HFFc6 (cell line): ENCODE data around the gene PES1. TPM values are rescaled to one million over a fixed set of nuclear protein-coding genes. Genes with fewer than 3 reads are reported as not detected.
A peak's percentile ranks its signal among the peaks of the same experiment; 100 is the strongest.
"Not testable (repeated sequence)": the region's sequence is repeated elsewhere in the genome, so short reads cannot be mapped to it uniquely, and the experiment has no call there.

ENCODE experiments used
- DNase-seq: peaks from one replicate; pipeline ENCODE4 v3.0.0-alpha.2; 2018
- H3K27ac Mint-ChIP-seq: 2 replicates; pipeline ENCODE4 v1.8.0; 2020; ENCODE audit warnings: mild to moderate bottlenecking, mixed read lengths
- H3K27me3 Mint-ChIP-seq: 2 replicates; pipeline ENCODE4 v1.8.0; 2021; ENCODE audit warnings: mild to moderate bottlenecking, moderate library complexity, mixed read lengths; ENCODE audit not compliant: insufficient read depth
- H3K36me3 Mint-ChIP-seq: 2 replicates; pipeline ENCODE4 v1.8.0; 2021; ENCODE audit warnings: low read depth, mixed read lengths
- H3K4me1 Mint-ChIP-seq: 2 replicates; pipeline ENCODE4 v1.8.0; 2020; ENCODE audit warnings: low read depth, mixed read lengths
- H3K4me3 Mint-ChIP-seq: 2 replicates; pipeline ENCODE4 v1.8.0; 2020; ENCODE audit warnings: mild to moderate bottlenecking, moderate library complexity, mixed read lengths
- H3K9me3 Mint-ChIP-seq: 2 replicates; pipeline ENCODE4 v1.8.0; 2020; ENCODE audit warnings: mild to moderate bottlenecking, mixed read lengths
- total RNA-seq, 6 experiments: library from RNA; stranded (reverse); fragmentation: NEBNext Ultra II Directional; extraction: Animal tissue kit (Norgen Biotek cat#: 25700); gene quantifications; 2 replicates in 1 of 6; 3 replicates in 5 of 6; pipeline ENCODE4 v1.2.3, GENCODE V29; 2021
- TF ChIP-seq, protein P1 (sequence below): fragments of 200-600 bp; sonication (generic); IDR thresholded peaks from 2 replicates; pipeline ENCODE4 v1.5.0; 2021; ENCODE audit warnings: antibody characterized with exemption, mild to moderate bottlenecking

The PES1 gene
- total RNA-seq, 6 experiments from 2014 or later: 81.8 to 110 (median 86.9) TPM

- Mint-ChIP-seq H3K9me3 (no peaks in the 10 kb centered on the region), H3K27me3 (peaks cover 7% of the 10 kb centered on the region), H3K36me3 (no peaks in the 10 kb centered on the region), H3K4me3 (no peak overlapping the region), H3K4me1 (peaks cover 8% of the 10 kb centered on the region; the same call in 1 of the 2 replicates), H3K27ac (no peak overlapping the region)
- TF ChIP-seq, protein P1, sequence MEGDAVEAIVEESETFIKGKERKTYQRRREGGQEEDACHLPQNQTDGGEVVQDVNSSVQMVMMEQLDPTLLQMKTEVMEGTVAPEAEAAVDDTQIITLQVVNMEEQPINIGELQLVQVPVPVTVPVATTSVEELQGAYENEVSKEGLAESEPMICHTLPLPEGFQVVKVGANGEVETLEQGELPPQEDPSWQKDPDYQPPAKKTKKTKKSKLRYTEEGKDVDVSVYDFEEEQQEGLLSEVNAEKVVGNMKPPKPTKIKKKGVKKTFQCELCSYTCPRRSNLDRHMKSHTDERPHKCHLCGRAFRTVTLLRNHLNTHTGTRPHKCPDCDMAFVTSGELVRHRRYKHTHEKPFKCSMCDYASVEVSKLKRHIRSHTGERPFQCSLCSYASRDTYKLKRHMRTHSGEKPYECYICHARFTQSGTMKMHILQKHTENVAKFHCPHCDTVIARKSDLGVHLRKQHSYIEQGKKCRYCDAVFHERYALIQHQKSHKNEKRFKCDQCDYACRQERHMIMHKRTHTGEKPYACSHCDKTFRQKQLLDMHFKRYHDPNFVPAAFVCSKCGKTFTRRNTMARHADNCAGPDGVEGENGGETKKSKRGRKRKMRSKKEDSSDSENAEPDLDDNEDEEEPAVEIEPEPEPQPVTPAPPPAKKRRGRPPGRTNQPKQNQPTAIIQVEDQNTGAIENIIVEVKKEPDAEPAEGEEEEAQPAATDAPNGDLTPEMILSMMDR: no peak
- DNase-seq: no peak
These were observed 30.1 kb downstream of the PES1 start for GRCh38 chr22:30561402-30562189.

GRCh38 chr22:30560643-30561202, 31.0 kb downstream of the PES1 start:
- H3K27me3 Mint-ChIP-seq, H3K9me3 Mint-ChIP-seq, H3K27ac Mint-ChIP-seq, H3K4me3 Mint-ChIP-seq, DNase-seq, H3K36me3 Mint-ChIP-seq, H3K4me1 Mint-ChIP-seq: not testable (repeated sequence)
- TF ChIP-seq, protein P1: peak; percentile 12; the same call in 1 of the 2 replicates

DNA sequence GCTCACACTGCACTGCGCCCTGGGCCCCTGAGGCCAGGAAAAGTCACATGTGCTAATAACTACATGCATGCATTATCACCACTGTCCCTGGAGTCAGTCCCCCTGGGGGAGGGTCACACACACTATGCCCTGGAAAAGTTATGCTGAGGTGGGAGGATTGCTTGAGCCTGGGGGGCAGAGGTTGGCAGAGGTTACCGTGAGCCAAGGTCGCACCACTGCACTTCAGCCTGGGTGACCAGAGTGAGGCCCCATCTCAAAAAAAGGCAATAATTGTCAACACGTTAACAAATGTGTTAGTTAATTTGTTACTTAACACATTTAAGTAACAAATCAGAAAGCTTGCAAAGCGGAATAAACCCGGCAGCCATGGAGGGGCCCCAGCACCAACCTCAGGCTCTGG, 31.8 kb downstream of the PES1 start:
- Mint-ChIP-seq H3K36me3 (no peaks in the 10 kb centered on the region), H3K27me3 (peaks cover 8% of the 10 kb centered on the region), H3K4me3 (no peak overlapping the region), H3K27ac (no peak overlapping the region), H3K9me3 (no peaks in the 10 kb centered on the region), H3K4me1 (no peaks in the 10 kb centered on the region)
- TF ChIP-seq, protein P1: no peak
- DNase-seq: no peak

DNA sequence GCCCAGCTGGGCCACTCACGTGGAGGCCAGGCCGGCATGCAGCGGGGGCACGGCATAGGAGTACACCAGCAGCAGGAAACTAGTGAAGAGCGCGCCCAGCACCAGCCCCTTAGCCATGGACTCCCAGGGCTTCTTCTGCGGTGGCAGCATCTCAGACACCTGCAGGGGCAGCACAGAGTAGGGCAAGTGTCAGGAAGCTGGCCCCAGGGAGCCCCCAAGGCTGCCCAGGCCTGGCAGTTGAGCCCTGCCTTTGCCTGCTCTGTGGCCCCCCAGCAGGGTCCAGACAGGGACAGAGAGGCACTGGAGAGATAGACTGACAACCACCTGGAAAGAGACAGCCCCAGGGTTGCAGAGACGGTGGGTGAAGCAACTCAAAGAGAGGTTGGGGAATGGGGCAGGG, 34.5 kb downstream of the PES1 start:
- Mint-ChIP-seq H3K9me3 (no peaks in the 10 kb centered on the region), H3K4me3 (no peak overlapping the region), H3K4me1 (no peaks in the 10 kb centered on the region), H3K27me3 (peaks cover 10% of the 10 kb centered on the region), H3K27ac (no peak overlapping the region), H3K36me3 (no peaks in the 10 kb centered on the region)
- no peak for DNase-seq
- TF ChIP-seq, protein P1: no peak

DNA sequence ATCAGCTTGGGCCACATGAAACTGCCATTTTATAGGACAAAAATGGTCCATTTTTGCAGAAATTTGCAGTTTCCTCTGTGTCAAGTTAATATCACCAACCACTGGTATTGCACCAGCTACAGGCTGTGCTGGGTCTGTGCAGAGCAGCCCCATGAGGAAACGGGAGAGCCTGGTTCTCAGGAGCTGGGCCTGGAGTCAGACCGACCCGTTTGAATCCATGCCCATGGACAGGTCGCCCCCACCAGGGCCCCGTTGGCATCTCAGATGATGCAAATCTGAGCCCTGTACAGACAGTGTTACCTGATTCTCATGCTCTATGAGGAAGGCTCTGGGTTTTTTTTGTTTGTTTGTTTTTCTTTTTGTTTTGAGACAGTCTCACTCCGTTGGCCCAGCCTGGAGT, 35.3 kb downstream of the PES1 start:
- no peaks in the 10 kb centered on the region for H3K4me1 Mint-ChIP-seq
- TF ChIP-seq, protein P1: peak; percentile 16; the same call in 1 of the 2 replicates
- H3K4me3 Mint-ChIP-seq: no peak overlapping the region
- DNase-seq: no peak
- peaks cover 10% of the 10 kb centered on the region for H3K27me3 Mint-ChIP-seq
- no peaks in the 10 kb centered on the region for H3K9me3 Mint-ChIP-seq
- no peaks in the 10 kb centered on the region for H3K36me3 Mint-ChIP-seq
- no peak overlapping the region for H3K27ac Mint-ChIP-seq
